ENCODE data around the gene NKD1.

Gene NKD1

DNA sequence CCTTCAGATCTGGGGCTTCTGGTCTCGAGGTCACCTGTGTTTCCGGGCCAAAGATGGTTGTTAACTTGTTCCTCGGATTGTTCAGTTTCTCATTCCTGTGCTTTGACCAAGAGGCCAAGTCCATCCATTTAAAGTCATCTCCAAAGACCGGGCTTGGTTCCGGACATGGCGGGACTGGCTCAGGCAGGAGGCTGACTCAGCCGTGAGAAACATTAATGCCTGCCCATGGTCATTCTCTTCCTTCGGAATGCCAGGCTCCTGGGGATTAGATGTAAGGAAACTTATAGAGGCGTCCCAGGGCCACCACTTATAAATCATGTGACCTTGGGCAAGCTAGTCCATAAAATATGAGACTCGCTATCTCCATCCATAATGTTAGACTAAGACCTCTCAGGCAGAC, 13.6 kb upstream of the NKD1 start:
- TF ChIP-seq, protein P1, sequence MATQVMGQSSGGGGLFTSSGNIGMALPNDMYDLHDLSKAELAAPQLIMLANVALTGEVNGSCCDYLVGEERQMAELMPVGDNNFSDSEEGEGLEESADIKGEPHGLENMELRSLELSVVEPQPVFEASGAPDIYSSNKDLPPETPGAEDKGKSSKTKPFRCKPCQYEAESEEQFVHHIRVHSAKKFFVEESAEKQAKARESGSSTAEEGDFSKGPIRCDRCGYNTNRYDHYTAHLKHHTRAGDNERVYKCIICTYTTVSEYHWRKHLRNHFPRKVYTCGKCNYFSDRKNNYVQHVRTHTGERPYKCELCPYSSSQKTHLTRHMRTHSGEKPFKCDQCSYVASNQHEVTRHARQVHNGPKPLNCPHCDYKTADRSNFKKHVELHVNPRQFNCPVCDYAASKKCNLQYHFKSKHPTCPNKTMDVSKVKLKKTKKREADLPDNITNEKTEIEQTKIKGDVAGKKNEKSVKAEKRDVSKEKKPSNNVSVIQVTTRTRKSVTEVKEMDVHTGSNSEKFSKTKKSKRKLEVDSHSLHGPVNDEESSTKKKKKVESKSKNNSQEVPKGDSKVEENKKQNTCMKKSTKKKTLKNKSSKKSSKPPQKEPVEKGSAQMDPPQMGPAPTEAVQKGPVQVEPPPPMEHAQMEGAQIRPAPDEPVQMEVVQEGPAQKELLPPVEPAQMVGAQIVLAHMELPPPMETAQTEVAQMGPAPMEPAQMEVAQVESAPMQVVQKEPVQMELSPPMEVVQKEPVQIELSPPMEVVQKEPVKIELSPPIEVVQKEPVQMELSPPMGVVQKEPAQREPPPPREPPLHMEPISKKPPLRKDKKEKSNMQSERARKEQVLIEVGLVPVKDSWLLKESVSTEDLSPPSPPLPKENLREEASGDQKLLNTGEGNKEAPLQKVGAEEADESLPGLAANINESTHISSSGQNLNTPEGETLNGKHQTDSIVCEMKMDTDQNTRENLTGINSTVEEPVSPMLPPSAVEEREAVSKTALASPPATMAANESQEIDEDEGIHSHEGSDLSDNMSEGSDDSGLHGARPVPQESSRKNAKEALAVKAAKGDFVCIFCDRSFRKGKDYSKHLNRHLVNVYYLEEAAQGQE (IDR thresholded peaks at IDR 0.05; ENCODE audit: insufficient read depth in 1 of 2, low read depth in 2 of 2, low read length in 2 of 2): no peak
- TF ChIP-seq TAF1 (IDR thresholded peaks at IDR 0.05; ENCODE audit: borderline replicate concordance, insufficient read depth, low read length): no peak
- TF ChIP-seq POLR2AphosphoS5 (IDR thresholded peaks at IDR 0.05; ENCODE audit: low read depth, low read length): no peak
- no peak for TF ChIP-seq FOXP2 (optimal IDR thresholded peaks at IDR 0.05; ENCODE audit: borderline replicate concordance, extremely low read depth, extremely low read length, insufficient read depth)
- no peak for TF ChIP-seq SIN3A (IDR thresholded peaks at IDR 0.05; ENCODE audit: borderline replicate concordance, insufficient read depth, low read length)

DNA sequence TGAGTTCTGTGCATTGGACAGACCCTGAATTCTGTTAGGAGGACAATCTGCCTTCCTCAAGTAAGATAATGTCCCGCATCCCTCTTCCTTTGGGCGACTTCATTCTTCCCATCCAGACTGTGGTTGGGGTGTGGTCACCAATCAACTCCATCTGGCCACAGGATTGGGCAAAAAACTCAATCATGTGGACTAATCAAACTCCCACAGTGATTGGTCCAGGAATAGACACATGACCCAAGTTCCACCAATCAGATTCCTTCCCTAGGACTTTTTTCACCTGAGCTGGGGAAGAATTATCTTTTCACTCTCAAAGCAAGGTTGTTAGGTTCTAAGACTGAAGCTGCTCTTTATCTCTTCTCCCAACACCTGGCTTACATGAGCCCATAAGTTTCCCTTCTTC, 13.2 kb upstream of the NKD1 start:
- TF ChIP-seq, protein P1 (IDR thresholded peaks at IDR 0.05; ENCODE audit: insufficient read depth in 1 of 2, low read depth in 2 of 2, low read length in 2 of 2): no peak
- no peak for TF ChIP-seq SIN3A (IDR thresholded peaks at IDR 0.05; ENCODE audit: borderline replicate concordance, insufficient read depth, low read length)

DNA sequence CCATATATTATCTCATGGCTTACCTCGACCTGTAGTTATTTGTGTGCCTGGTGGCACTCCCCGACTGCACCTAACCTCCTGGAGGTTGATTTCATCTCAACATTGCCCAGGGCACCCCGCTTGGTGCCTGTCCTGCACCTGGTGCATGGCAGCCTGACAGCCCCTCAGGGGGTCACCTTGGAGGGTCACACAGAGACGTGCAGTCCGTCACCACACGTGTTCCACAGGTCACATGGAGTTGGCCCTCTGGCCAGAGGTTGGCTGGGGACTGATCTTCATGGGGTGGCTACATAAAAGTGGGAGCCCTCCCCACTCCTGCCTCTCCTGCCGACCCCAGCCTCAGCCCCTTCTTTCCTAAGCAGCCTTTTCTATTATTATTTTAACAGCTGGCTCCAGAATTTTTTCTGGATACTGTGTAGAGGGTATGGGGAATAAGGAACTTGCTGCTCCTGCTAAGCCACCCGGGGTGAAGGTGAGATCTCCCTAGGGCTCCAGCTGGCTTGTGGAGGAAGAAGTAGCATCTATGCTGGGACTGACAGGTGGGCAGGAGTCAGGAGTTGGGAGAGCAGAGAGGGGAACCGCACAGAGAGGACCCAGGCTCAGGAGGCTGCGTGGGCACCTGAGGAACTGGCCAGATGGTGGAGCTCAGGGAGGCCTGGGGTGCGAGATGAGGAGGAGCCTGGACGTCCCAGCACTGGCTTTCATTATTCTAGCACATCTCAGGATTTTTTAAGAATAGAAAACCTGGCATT, 12.5 kb upstream of the NKD1 start:
- TF ChIP-seq, protein P1 (IDR thresholded peaks at IDR 0.05; ENCODE audit: insufficient read depth in 1 of 2, low read depth in 2 of 2, low read length in 2 of 2): no peak
- TF ChIP-seq TAF1 (IDR thresholded peaks at IDR 0.05; ENCODE audit: borderline replicate concordance, insufficient read depth, low read length) (no peak), FOXP2 (optimal IDR thresholded peaks at IDR 0.05; ENCODE audit: borderline replicate concordance, extremely low read depth, extremely low read length, insufficient read depth) (no peak), SIN3A (IDR thresholded peaks at IDR 0.05; ENCODE audit: borderline replicate concordance, insufficient read depth, low read length) (no peak), POLR2AphosphoS5 (IDR thresholded peaks at IDR 0.05; ENCODE audit: low read depth, low read length) (no peak)

DNA sequence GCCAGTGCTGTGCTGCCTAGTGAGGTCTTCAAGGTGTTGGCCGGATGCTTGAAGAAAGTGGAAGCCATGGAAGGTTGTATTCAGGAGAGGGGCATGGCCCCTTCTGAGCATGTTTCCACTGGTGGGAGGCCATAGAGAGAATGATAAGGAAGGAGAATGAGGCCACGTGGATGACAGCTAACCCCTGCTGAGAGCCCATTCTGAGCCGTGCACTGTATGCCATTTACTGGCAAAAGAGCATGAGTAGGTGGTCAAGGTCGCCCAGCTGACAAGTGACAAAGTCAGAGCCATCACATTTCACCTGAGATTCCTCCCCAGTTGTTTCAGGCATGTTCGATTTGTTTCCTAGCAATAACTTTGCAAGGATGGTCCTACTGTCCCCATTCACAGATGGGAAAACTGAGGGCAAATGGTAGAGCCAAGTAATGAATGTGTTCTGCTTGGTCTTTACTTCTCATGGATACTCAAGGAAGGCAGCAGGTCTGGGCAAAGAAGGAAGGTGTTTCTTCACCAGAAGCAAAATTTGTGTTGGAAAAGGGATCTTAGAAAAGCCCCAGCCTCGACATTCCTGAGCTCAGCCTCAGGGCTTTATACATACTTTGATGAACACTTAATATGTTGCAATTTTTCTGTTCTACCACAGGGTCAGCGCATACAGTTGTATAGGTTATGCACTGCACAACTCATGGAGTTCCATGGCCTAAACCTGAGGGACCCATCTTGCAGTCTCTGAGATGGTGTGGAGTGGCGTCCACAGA, 10.5 kb upstream of the NKD1 start:
- TF ChIP-seq SIN3A (IDR thresholded peaks at IDR 0.05; ENCODE audit: borderline replicate concordance, insufficient read depth, low read length) (no peak), TAF1 (IDR thresholded peaks at IDR 0.05; ENCODE audit: borderline replicate concordance, insufficient read depth, low read length) (no peak), FOXP2 (optimal IDR thresholded peaks at IDR 0.05; ENCODE audit: borderline replicate concordance, extremely low read depth, extremely low read length, insufficient read depth) (no peak), POLR2AphosphoS5 (IDR thresholded peaks at IDR 0.05; ENCODE audit: low read depth, low read length) (no peak)
- TF ChIP-seq, protein P1 (IDR thresholded peaks at IDR 0.05; ENCODE audit: insufficient read depth in 1 of 2, low read depth in 2 of 2, low read length in 2 of 2): no peak
